Body of pancreas (tissue), 4 donors: ENCODE measurements around the gene MMP12.

Experiments
- POLR2A ChIP-seq, 3 donors: fragments of 450-650 bp; IDR thresholded peaks; one replicate each; pipeline ENCODE4 v1.6.1; 2016; ENCODE audit warnings: antibody characterized with exemption in 3 of 3, mild to moderate bottlenecking in 2 of 3
- TF ChIP-seq, protein P1 (sequence below), 7 experiments: fragments of 450-650 bp in 4 of 7; fragments of 200-600 bp in 3 of 7; sonication (generic) in 3 of 7; IDR thresholded peaks; one replicate each; pipeline ENCODE4 v1.5.1; 2016 to 2019; ENCODE audit warnings: antibody characterized with exemption in 7 of 7

DNA sequence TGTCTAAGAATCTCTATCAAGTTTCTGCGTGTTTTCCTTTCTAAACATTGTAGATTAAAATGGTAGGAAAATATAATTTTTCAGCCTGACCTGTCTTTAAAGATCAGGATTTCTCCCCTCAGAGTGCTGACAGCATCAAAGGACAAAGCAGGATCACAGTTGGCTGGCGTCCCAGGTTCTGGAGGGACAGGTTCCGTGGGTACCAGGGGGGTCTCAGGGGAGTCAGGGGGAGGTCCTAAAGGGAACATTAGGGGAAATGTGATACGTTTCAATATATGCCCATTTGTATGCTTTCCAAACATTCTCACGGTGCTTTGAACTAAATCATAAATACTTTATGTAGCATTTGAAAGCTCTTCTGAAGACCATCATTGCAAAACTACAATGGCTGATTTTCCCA, 34.8 kb downstream of the MMP12 start:
- TF ChIP-seq, protein P1, sequence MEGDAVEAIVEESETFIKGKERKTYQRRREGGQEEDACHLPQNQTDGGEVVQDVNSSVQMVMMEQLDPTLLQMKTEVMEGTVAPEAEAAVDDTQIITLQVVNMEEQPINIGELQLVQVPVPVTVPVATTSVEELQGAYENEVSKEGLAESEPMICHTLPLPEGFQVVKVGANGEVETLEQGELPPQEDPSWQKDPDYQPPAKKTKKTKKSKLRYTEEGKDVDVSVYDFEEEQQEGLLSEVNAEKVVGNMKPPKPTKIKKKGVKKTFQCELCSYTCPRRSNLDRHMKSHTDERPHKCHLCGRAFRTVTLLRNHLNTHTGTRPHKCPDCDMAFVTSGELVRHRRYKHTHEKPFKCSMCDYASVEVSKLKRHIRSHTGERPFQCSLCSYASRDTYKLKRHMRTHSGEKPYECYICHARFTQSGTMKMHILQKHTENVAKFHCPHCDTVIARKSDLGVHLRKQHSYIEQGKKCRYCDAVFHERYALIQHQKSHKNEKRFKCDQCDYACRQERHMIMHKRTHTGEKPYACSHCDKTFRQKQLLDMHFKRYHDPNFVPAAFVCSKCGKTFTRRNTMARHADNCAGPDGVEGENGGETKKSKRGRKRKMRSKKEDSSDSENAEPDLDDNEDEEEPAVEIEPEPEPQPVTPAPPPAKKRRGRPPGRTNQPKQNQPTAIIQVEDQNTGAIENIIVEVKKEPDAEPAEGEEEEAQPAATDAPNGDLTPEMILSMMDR (IDR thresholded peaks at IDR 0.05), result no peak
- no peak for TF ChIP-seq POLR2A (IDR thresholded peaks at IDR 0.05)
